Activated naive CD4-positive, alpha-beta T cell treated with anti-CD3 and anti-CD28 coated beads, Interleukin-2, amount 50 U/mL, for 16 hours (primary cell): ENCODE measurements around the gene LAMC1.
"Not testable (repeated sequence)": the region's sequence is repeated elsewhere in the genome, so short reads cannot be mapped to it uniquely, and the experiment has no call there.

Experiments
- DNase-seq: peaks from one replicate; pipeline ENCODE4 v3.0.0-alpha.2; 2020

LAMC1 gene

GRCh38 chr1:183043872-183044854, 20.9 kb downstream of the LAMC1 start:
- DNase-seq: no peak

- DNase-seq: no peak
Measured at GRCh38 chr1:183044893-183045649, 21.9 kb downstream of the LAMC1 start.

DNA sequence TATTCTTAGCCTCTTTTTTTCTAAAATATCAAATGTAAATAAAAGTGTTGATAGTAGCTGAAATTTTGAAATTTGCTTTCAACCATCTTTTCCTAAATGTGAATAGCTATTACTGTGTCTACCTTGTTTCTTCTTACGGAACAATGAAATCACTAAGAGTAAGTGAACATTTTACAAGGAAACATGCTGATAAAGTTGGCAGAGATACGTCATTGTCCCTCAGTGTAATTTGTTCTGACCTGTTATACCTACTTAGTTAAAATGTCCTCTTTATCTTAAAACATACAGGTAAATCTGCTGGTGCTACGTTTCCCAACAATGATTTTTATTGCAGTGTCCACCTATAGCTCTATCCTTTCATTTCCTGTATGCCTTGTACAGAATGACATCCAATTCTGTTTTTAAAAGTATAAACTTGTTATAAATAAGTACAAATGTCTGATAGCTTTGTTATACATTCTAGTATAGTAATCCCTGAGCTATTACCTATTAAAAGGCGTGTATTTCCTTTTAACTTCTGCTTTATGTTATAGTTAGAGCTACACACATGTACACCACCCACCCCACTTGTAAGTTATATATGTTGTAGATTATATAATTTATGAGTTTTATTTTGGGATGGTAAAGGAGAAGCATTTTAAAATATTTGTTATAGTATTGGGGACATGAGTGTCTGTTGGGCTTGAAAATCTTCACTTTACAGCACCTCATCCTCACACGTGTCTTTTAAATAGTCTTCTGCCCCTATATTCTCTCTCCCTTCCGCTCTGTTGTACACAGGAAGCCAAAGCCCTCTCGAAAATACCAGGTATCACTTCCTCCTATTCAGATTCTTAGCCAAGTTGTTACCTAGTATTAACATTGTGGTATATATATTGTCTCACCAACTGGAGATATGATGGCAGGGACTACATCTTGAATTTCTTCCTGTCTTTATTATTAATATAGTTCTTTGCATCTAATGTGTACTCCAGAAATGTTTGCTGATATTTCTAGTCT, 25.2 kb downstream of the LAMC1 start:
- DNase-seq: no peak

DNA sequence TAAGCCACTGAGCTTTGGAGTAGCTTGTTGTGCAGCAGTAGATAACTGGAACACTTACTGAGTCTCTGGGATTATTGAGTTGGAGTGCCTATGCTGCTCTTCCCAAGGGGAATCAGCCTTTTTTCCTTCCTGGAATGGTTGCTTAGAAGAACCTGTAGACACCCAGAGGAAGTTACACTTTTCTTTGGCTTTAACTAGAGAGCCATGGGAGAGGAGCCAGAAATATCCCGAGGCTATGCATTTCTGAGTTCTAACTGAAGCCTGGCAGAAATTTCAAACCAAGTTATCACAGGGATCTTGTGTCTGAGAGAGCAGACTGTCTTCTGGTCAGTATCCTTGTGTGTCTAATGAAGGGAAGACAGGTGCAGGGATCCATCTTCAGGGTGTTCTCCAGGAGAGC, 28.3 kb downstream of the LAMC1 start:
- no peak for DNase-seq

- DNase-seq: no peak
Measured at GRCh38 chr1:183052861-183053260, 29.6 kb downstream of the LAMC1 start.

DNA sequence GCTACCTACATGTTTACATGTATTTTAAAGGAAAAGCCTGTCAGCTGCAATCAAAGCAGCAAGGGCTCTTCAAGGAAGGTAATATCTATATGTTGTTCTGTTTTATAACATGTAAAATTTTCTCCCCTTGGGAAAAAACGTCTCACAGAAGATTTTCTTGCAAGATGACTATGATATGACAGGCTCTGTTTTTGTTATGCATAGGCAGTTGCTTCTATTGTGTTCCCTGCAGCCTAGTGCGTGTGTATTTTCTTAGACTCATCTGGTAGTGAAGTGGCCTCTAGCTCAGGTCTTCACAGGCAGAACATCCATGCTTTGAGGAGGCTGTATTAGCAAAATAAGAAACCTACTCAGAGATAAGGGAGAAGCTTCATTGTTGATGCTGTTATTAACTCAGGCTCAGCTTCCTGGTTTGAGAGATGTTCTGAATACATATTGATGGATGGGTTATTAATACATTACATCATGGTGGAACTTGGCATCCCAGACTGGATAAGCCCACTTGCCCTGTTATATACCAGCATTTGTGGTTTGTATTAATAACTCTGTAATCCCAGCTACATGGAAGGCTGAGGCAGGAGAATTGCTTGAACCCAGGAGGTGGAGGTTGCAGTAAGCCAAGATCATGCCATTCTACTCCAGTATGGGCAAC, 35.8 kb downstream of the LAMC1 start:
- no peak for DNase-seq

DNA sequence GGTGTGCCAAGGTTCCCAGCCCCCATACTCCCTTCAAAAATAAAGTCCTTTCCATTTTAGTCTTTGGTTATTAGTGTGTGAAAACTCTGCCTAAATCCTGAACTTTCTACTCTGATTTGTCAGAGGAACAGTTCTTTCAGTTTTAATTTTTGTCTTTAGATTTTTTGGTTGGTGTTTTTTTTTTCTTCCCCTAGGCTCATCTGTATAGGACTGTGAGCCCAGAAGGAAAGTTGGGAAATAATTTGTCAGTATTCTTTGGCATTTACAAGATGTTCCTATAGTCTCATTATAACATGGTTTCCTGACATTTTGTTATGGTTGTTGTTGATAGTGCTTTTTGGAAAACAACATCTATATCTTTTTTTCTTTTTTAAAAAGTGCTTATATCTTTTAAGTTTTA, 38.0 kb downstream of the LAMC1 start:
- no peak for DNase-seq

DNA sequence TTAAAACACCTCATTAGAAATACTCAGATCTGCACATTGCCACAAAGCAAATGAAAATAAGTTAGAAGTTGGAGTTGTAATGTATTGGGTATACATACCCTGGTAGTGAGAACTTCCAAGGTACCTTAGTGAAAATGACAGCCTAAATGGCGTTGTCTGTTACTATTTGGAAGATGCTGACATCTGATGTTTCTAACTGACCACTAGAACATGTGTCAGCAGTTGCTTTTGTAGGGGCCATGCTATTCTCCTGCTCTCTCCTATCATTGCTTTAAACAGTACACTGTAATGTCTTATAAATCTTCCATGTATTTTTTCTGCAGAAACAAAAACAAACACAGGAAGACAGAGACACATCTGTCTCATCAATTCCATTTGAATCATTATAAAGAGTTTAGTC, 40.1 kb downstream of the LAMC1 start:
- DNase-seq: no peak

DNA sequence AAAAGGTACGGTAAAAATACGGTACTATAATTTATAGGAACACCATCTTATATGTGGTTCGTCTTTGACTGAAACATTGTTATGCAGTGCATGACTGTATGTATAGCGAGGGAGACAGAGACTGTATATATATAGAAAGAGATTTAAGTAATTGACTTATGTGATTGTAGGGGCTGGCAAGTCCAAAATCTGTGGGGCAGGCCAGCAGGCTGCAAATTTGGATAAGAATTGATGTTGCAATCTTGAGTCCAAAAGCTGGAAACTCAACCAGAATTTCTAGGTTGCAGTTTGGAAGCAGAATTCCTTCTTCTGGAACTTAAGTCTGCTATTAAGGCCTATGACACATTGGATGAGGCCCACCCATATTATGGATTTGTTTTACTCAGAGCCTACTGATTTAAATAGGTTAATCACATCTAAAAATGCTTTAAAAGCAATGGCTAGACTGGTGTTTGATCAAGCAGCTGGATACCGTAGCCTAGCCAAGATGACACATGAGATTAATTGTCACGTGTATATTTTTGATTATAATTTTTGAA, 42.0 kb downstream of the LAMC1 start:
- DNase-seq: no peak

DNA sequence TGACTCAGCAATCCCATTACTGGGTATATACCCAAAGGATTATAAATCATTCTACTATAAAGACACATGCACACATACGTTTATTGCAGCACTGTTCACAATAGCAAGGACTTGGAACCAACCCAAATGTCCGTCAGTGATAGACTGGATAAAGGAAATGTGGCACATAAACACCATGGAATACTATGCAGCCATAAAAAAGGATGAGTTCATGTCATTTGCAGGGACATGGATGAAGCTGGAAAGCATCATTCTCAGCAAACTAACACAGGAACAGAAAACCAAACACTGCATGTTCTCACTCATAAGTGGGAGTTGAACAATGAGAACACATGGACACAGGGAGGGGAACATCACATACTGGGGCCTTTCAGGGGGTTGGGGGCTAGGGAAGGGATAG, 43.2 kb downstream of the LAMC1 start:
- not testable (repeated sequence) for DNase-seq

- no peak for DNase-seq
Measured at GRCh38 chr1:183069562-183070216, 46.5 kb downstream of the LAMC1 start.

- DNase-seq: no peak
Measured at GRCh38 chr1:183070234-183070922, 47.2 kb downstream of the LAMC1 start.

- no peak for DNase-seq
Measured at GRCh38 chr1:183070923-183071618, 47.9 kb downstream of the LAMC1 start.

DNA sequence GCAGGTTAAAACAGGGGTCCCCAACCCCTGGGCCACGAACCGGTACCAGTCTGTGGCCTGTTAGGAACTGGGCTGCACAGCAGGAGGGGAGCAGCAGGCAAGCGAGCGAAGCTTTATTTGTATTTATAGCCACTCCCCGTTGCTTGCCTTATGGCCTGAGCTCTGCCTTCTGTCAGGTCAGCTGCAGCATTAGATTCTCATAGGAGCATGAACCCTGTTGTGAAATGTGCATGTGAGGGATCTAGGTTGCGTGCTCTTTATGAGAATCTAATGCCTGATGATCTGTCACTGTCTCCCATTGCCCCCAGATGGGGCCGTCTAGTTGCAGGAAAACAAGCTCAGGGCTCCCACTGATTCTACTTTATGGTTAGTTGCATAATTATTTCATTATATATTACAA, 49.4 kb downstream of the LAMC1 start:
- not testable (repeated sequence) for DNase-seq

- DNase-seq: no peak
Measured at GRCh38 chr1:183073320-183073719, 50.1 kb downstream of the LAMC1 start.

GRCh38 chr1:183074215-183074614, 51.0 kb downstream of the LAMC1 start:
- DNase-seq: no peak

GRCh38 chr1:183075861-183076260, 52.6 kb downstream of the LAMC1 start:
- no peak for DNase-seq

GRCh38 chr1:183077097-183077496, 53.9 kb downstream of the LAMC1 start:
- no peak for DNase-seq

DNA sequence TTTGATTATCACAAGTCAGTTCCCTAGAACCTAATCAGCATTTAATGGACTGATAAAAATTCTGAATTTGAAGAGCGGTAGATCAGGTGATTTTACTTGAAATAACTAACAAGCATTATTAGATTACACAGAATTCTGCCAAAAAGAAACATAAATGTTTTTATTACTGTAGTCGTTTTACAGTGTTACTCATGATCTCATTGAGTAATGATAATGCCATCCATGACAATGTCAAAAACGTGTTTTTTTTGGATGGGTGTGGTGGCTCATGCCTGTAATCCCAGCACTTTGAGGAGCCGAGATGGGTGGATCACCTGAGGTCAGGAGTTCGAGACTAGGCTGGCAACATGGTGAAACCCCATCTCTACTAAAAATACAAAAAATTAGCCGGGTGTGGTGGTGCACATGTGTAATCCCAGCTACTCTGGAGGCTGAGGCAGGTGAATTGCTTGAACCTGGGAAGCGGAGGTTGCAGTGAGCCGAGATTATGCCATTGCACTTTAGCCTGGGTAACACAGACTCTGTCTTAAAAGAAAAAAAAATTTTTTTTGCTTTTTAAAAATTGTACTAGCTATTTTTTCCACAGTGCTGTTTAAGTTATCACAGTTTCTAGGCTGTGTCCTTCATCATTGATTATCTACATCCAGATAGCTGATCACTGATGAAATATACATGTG, 56.6 kb downstream of the LAMC1 start:
- no peak for DNase-seq
